ENCODE measurements around the gene PTGDR. TPM values are rescaled to one million over a fixed set of nuclear protein-coding genes. Genes with fewer than 3 reads are reported as not detected.

Gene PTGDR
- total RNA-seq, 1 donor from 2014 or later: not detected

GRCh38 chr14:52241087-52241793 is 26.3 kb upstream of the PTGDR start:
- DNase-seq (ENCODE audit: low read depth): peak; percentile 73
- H3K9me3 Mint-ChIP-seq (ENCODE audit: unreplicated experiment): peaks cover 4% of the 10 kb centered on the region
- H3K4me3 Mint-ChIP-seq (ENCODE audit: unreplicated experiment): no peak overlapping the region
- Histone ChIP-seq H3K27ac (ENCODE audit: low read depth, low read length) (peak overlapping the region; percentile 69), H3K4me3 (ENCODE audit: insufficient read depth, low read depth, low read length) (peak overlapping the region; percentile 31), H3K4me2 (ENCODE audit: low read length) (peak overlapping the region; percentile 81), H3K4me1 (ENCODE audit: insufficient read depth, low read length) (peaks cover 11% of the 10 kb centered on the region), H3K36me3 (ENCODE audit: insufficient read depth, low read length) (no peaks in the 10 kb centered on the region), H2AFZ (ENCODE audit: low read depth, low read length) (peak overlapping the region; percentile 70), H4K20me1 (ENCODE audit: insufficient read depth, low read length) (no peaks in the 10 kb centered on the region), H3K9ac (ENCODE audit: low read length) (peak overlapping the region; percentile 42), H3K79me2 (ENCODE audit: insufficient read depth, low read length) (no peaks in the 10 kb centered on the region), H3K9me3 (ENCODE audit: insufficient read depth, low read depth, low read length) (no peaks in the 10 kb centered on the region), H3K27me3 (ENCODE audit: insufficient read depth, low read length) (no peaks in the 10 kb centered on the region)
- H3K27ac Mint-ChIP-seq (ENCODE audit: unreplicated experiment): no peak overlapping the region
- no peaks in the 10 kb centered on the region for H3K4me1 Mint-ChIP-seq (ENCODE audit: low read depth, unreplicated experiment)
- FAIRE-seq: peak; percentile 72
- H3K27me3 Mint-ChIP-seq (ENCODE audit: low read depth, unreplicated experiment): peaks cover under 1% of the 10 kb centered on the region
- TF ChIP-seq EZH2 (IDR thresholded peaks at IDR 0.05; ENCODE audit: insufficient read depth, low read length): no peak
- H3K36me3 Mint-ChIP-seq (ENCODE audit: low read depth, unreplicated experiment): no peaks in the 10 kb centered on the region

- H3K27ac ChIP-seq (ENCODE audit: low read depth, low read length): no peak overlapping the region
- no peaks in the 10 kb centered on the region for H4K20me1 ChIP-seq (ENCODE audit: insufficient read depth, low read length)
- H3K27me3 ChIP-seq (ENCODE audit: insufficient read depth, low read length): no peaks in the 10 kb centered on the region
- Mint-ChIP-seq H3K27ac (ENCODE audit: unreplicated experiment) (no peak overlapping the region), H3K4me1 (ENCODE audit: low read depth, unreplicated experiment) (no peaks in the 10 kb centered on the region), H3K27me3 (ENCODE audit: low read depth, unreplicated experiment) (no peaks in the 10 kb centered on the region), H3K36me3 (ENCODE audit: low read depth, unreplicated experiment) (no peaks in the 10 kb centered on the region), H3K4me3 (ENCODE audit: unreplicated experiment) (no peak overlapping the region), H3K9me3 (ENCODE audit: unreplicated experiment) (peaks cover 4% of the 10 kb centered on the region)
- H3K4me3 ChIP-seq (ENCODE audit: insufficient read depth, low read depth, low read length): no peak overlapping the region
- TF ChIP-seq EZH2 (IDR thresholded peaks at IDR 0.05; ENCODE audit: insufficient read depth, low read length) (no peak), CTCF (IDR thresholded peaks at IDR 0.05; ENCODE audit: insufficient read depth, low read depth, low read length) (no peak)
- H3K9me3 ChIP-seq (ENCODE audit: insufficient read depth, low read depth, low read length): no peaks in the 10 kb centered on the region
- H3K79me2 ChIP-seq (ENCODE audit: insufficient read depth, low read length): no peaks in the 10 kb centered on the region
- H3K9ac ChIP-seq (ENCODE audit: low read length): no peak overlapping the region
- peaks cover 11% of the 10 kb centered on the region for H3K4me1 ChIP-seq (ENCODE audit: insufficient read depth, low read length)
- FAIRE-seq (no peak), DNase-seq (ENCODE audit: low read depth) (no peak)
- no peaks in the 10 kb centered on the region for H3K36me3 ChIP-seq (ENCODE audit: insufficient read depth, low read length)
- no peak overlapping the region for H2AFZ ChIP-seq (ENCODE audit: low read depth, low read length)
- H3K4me2 ChIP-seq (ENCODE audit: low read length): no peak overlapping the region
Observed at GRCh38 chr14:52244328-52244727, 23.2 kb upstream of the PTGDR start.

GRCh38 chr14:52244997-52245396 is 22.5 kb upstream of the PTGDR start:
- no peak overlapping the region for H3K4me3 ChIP-seq (ENCODE audit: insufficient read depth, low read depth, low read length)
- H3K9ac ChIP-seq (ENCODE audit: low read length): no peak overlapping the region
- H3K4me1 ChIP-seq (ENCODE audit: insufficient read depth, low read length): peaks cover 11% of the 10 kb centered on the region
- no peaks in the 10 kb centered on the region for H3K4me1 Mint-ChIP-seq (ENCODE audit: low read depth, unreplicated experiment)
- H3K27ac ChIP-seq (ENCODE audit: low read depth, low read length): no peak overlapping the region
- no peaks in the 10 kb centered on the region for H4K20me1 ChIP-seq (ENCODE audit: insufficient read depth, low read length)
- no peaks in the 10 kb centered on the region for H3K9me3 ChIP-seq (ENCODE audit: insufficient read depth, low read depth, low read length)
- FAIRE-seq (no peak), DNase-seq (ENCODE audit: low read depth) (no peak)
- no peak overlapping the region for H3K27ac Mint-ChIP-seq (ENCODE audit: unreplicated experiment)
- no peaks in the 10 kb centered on the region for H3K36me3 Mint-ChIP-seq (ENCODE audit: low read depth, unreplicated experiment)
- no peaks in the 10 kb centered on the region for H3K36me3 ChIP-seq (ENCODE audit: insufficient read depth, low read length)
- H3K9me3 Mint-ChIP-seq (ENCODE audit: unreplicated experiment): peaks cover 4% of the 10 kb centered on the region
- no peak overlapping the region for H2AFZ ChIP-seq (ENCODE audit: low read depth, low read length)
- H3K4me2 ChIP-seq (ENCODE audit: low read length): no peak overlapping the region
- no peaks in the 10 kb centered on the region for H3K27me3 Mint-ChIP-seq (ENCODE audit: low read depth, unreplicated experiment)
- no peaks in the 10 kb centered on the region for H3K27me3 ChIP-seq (ENCODE audit: insufficient read depth, low read length)
- TF ChIP-seq EZH2 (IDR thresholded peaks at IDR 0.05; ENCODE audit: insufficient read depth, low read length) (no peak), CTCF (IDR thresholded peaks at IDR 0.05; ENCODE audit: insufficient read depth, low read depth, low read length) (no peak)
- H3K4me3 Mint-ChIP-seq (ENCODE audit: unreplicated experiment): no peak overlapping the region
- no peaks in the 10 kb centered on the region for H3K79me2 ChIP-seq (ENCODE audit: insufficient read depth, low read length)
